Measurements from ENCODE around the gene ICAM2.

The ICAM2 gene

DNA sequence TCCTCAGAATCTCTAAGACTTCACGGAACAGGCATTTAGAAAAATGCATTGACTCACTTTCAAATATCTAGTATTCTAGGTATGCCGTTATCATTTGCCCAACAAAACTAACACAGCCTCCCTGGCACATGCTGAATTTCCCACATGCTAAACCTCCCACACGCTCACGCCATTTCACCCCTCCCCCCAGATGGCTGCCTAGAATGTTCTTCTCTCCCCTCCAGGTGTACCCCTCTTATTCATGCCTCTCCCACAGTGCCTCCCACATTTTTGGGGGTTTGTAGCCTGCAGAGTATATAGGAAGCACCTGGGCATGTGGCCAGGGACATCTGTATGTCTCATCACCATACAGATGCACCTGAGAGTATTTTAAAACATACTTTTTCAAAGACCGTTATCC is 38.2 kb upstream of the ICAM2 start:
- H3K4me2 ChIP-seq (ENCODE audit: low read length) = no peak overlapping the region
- H3K36me3 ChIP-seq (ENCODE audit: control insufficient read depth, insufficient read depth, low read length) = no peaks in the 10 kb centered on the region
- no peaks in the 10 kb centered on the region for H3K79me1 ChIP-seq (ENCODE audit: low read length)
- WGBS (ENCODE audit: extremely low coverage, insufficient coverage, low lambda C conversion rate) = no CpG with 5 or more reads among the region's 5 CpGs
- H3K9ac ChIP-seq (ENCODE audit: low read length) = no peak overlapping the region
- DNase-seq = no peak
- H3K27me3 ChIP-seq (ENCODE audit: insufficient read depth, low read length, poor library complexity) = no peaks in the 10 kb centered on the region
- no peak overlapping the region for H4K5ac ChIP-seq (ENCODE audit: low read length)
- H3K23ac ChIP-seq (ENCODE audit: low read length) = no peak overlapping the region
- H2BK5ac ChIP-seq (ENCODE audit: low read length) = no peak overlapping the region
- no peak overlapping the region for H2BK15ac ChIP-seq (replicated peaks; ENCODE audit: low read depth)
- H2BK120ac ChIP-seq (ENCODE audit: low read depth, low read length) = no peak overlapping the region
- H3K4me1 ChIP-seq (ENCODE audit: control insufficient read depth, low read depth, low read length) = peaks cover 9% of the 10 kb centered on the region
- H2AK5ac ChIP-seq (ENCODE audit: low read length) = no peak overlapping the region
- no peaks in the 10 kb centered on the region for H3K79me2 ChIP-seq (ENCODE audit: control insufficient read depth, insufficient read depth, low read length)
- H3K27ac ChIP-seq (ENCODE audit: low read depth, low read length) = no peak overlapping the region
- no peak overlapping the region for H3K56ac ChIP-seq (ENCODE audit: low read length)
- H3K4me3 ChIP-seq (ENCODE audit: low read length) = no peak overlapping the region
- H3K4ac ChIP-seq (ENCODE audit: low read depth, low read length) = no peak overlapping the region
- H3K18ac ChIP-seq (ENCODE audit: low read length) = no peak overlapping the region
- no peak overlapping the region for H4K8ac ChIP-seq (ENCODE audit: low read depth, low read length)

DNA sequence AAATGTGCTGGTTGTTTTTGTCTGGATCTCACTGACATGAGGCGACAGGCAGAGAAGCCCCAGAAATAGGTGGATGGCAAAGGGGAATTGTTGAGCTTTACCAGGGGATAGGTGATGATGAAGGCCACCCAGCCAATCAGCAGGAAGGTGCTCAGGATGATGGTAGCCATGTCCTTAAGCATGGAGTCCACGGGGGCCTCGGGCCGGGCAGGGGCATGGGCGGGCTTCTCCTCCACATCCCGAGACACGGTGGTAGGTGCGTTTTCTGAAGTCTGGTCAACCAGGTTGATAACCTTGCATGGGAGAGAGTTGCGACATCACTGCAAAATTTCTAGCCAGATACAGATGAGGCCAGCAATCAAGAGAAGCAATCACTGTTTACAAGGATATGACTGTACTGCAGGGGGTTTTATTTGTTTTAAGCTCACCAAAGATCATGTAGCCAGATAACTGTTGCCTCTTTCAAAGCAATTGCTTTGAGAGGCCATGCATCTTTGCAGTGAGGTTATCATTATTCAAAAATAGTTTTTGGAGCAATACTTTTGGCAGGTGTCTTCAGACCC is 37.3 kb upstream of the ICAM2 start:
- H3K4me2 ChIP-seq (ENCODE audit: low read length) = no peak overlapping the region
- no peak overlapping the region for H3K4me3 ChIP-seq (ENCODE audit: low read length)
- H2BK15ac ChIP-seq (replicated peaks; ENCODE audit: low read depth) = no peak overlapping the region
- H4K8ac ChIP-seq (ENCODE audit: low read depth, low read length) = no peak overlapping the region
- H3K4ac ChIP-seq (ENCODE audit: low read depth, low read length) = no peak overlapping the region
- no peak overlapping the region for H3K18ac ChIP-seq (ENCODE audit: low read length)
- no peak overlapping the region for H3K27ac ChIP-seq (ENCODE audit: low read depth, low read length)
- no peaks in the 10 kb centered on the region for H3K36me3 ChIP-seq (ENCODE audit: control insufficient read depth, insufficient read depth, low read length)
- WGBS (ENCODE audit: extremely low coverage, insufficient coverage, low lambda C conversion rate) = no CpG with 5 or more reads among the region's 9 CpGs
- no peak overlapping the region for H3K56ac ChIP-seq (ENCODE audit: low read length)
- H3K79me1 ChIP-seq (ENCODE audit: low read length) = no peaks in the 10 kb centered on the region
- no peak overlapping the region for H3K23ac ChIP-seq (ENCODE audit: low read length)
- no peaks in the 10 kb centered on the region for H3K79me2 ChIP-seq (ENCODE audit: control insufficient read depth, insufficient read depth, low read length)
- H3K27me3 ChIP-seq (ENCODE audit: insufficient read depth, low read length, poor library complexity) = no peaks in the 10 kb centered on the region
- H4K5ac ChIP-seq (ENCODE audit: low read length) = no peak overlapping the region
- no peak overlapping the region for H2AK5ac ChIP-seq (ENCODE audit: low read length)
- H3K4me1 ChIP-seq (ENCODE audit: control insufficient read depth, low read depth, low read length) = peaks cover 9% of the 10 kb centered on the region
- H2BK5ac ChIP-seq (ENCODE audit: low read length) = no peak overlapping the region
- H3K9ac ChIP-seq (ENCODE audit: low read length) = no peak overlapping the region
- DNase-seq = no peak
- no peak overlapping the region for H2BK120ac ChIP-seq (ENCODE audit: low read depth, low read length)

DNA sequence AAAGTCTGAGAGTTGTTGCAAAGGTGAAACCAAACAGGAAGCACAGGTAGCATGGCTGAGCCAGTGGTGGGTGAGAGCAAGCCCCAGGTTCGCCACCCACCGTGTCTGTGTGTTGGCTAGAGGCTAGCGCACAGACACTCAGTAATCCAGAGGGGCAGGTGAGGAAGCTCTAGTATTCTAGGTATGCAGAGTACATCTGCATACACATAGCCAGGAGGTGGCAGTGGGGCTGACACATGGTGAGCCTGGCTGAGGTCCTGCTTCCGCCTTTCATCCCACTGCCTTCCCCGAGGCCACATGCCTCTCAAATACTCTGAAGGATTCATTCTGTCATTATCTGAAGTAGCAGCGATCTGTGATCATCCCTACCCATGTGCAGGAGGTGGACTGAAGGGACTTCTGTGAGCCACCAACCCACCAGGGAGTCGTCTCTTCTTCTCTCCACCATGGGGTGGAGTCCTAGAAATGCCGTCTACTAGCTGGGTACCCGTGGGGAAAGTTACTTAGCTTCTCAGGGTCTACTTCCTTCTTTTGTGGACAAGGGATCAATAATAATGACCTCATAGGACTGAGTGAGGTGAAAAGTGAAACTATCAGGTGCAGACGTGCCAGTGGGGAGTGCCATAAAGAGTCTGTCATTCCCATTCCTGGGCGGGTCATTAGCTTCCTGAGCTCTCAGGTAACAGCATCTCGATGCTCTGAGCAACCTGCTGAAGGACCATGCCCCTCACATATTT is 36.0 kb upstream of the ICAM2 start:
- H3K9ac ChIP-seq (ENCODE audit: low read length) = no peak overlapping the region
- no peak overlapping the region for H2AK5ac ChIP-seq (ENCODE audit: low read length)
- H3K36me3 ChIP-seq (ENCODE audit: control insufficient read depth, insufficient read depth, low read length) = no peaks in the 10 kb centered on the region
- WGBS (ENCODE audit: extremely low coverage, insufficient coverage, low lambda C conversion rate) = no CpG with 5 or more reads among the region's 12 CpGs
- no peak overlapping the region for H3K23ac ChIP-seq (ENCODE audit: low read length)
- no peak overlapping the region for H3K4me3 ChIP-seq (ENCODE audit: low read length)
- peak; percentile 97 for DNase-seq
- H3K79me2 ChIP-seq (ENCODE audit: control insufficient read depth, insufficient read depth, low read length) = no peaks in the 10 kb centered on the region
- no peak overlapping the region for H3K4me2 ChIP-seq (ENCODE audit: low read length)
- H2BK5ac ChIP-seq (ENCODE audit: low read length) = no peak overlapping the region
- peak overlapping the region; percentile 36 for H3K27ac ChIP-seq (ENCODE audit: low read depth, low read length)
- H4K5ac ChIP-seq (ENCODE audit: low read length) = no peak overlapping the region
- H3K18ac ChIP-seq (ENCODE audit: low read length) = no peak overlapping the region
- H3K56ac ChIP-seq (ENCODE audit: low read length) = peak overlapping the region; percentile 15
- H3K4ac ChIP-seq (ENCODE audit: low read depth, low read length) = no peak overlapping the region
- H3K4me1 ChIP-seq (ENCODE audit: control insufficient read depth, low read depth, low read length) = peaks cover 9% of the 10 kb centered on the region
- no peak overlapping the region for H2BK120ac ChIP-seq (ENCODE audit: low read depth, low read length)
- no peak overlapping the region for H2BK15ac ChIP-seq (replicated peaks; ENCODE audit: low read depth)
- H3K79me1 ChIP-seq (ENCODE audit: low read length) = no peaks in the 10 kb centered on the region
- H4K8ac ChIP-seq (ENCODE audit: low read depth, low read length) = no peak overlapping the region
- no peaks in the 10 kb centered on the region for H3K27me3 ChIP-seq (ENCODE audit: insufficient read depth, low read length, poor library complexity)

DNA sequence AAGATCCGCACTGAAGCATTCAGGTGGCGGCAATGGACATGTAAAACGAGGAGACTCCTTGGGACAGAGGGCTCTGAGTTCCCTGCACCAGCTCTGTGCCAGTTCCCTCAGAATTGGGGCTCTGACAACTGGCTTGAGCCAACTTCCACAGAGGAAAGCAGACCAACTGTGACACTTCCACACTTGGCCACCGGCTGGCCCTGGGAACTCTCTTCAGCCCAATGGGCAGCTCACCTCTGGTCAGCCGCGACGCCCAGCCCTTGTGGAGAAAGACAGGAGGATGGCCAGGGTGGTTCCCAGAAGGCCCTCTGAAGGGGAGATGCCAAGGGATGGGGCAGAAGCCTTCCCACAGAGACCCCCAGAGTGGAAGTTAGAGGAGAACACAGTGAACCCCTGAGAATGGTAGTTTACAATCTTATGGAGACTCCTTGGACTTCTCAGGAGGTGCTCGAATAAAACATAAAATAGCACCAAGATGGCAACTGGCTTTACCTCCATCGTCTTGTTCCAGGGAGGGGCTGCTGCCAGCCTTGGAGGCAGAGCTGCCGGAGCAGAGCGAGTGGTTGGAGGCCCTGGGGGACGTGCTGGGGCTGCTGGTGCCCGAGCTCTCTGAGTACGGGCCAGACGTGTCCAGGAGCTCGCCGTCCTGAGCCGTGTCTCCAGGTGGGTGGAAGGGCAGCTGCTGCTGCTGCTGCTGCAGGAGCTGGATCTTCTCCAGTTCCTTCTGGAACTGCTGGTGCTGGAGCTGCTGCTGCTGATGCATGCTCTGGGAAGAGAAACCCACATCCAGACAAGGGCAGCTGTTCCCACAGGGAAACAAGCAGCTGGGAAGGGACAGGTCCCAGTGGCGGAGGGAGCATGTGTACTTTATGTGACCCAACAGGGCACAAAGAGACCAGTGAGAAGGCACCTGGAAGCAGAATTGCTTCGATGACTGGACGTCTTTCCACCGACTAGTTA is 35.0 kb upstream of the ICAM2 start:
- WGBS (ENCODE audit: extremely low coverage, insufficient coverage, low lambda C conversion rate) = no CpG with 5 or more reads among the region's 22 CpGs
- peak overlapping the region; percentile 15 for H3K18ac ChIP-seq (ENCODE audit: low read length)
- no peak overlapping the region for H4K5ac ChIP-seq (ENCODE audit: low read length)
- H2BK5ac ChIP-seq (ENCODE audit: low read length) = peak overlapping the region; percentile 81
- no peak for DNase-seq
- no peak overlapping the region for H2BK15ac ChIP-seq (replicated peaks; ENCODE audit: low read depth)
- H3K4me3 ChIP-seq (ENCODE audit: low read length) = no peak overlapping the region
- H3K4ac ChIP-seq (ENCODE audit: low read depth, low read length) = peak overlapping the region; percentile 6
- H3K79me2 ChIP-seq (ENCODE audit: control insufficient read depth, insufficient read depth, low read length) = no peaks in the 10 kb centered on the region
- H2AK5ac ChIP-seq (ENCODE audit: low read length) = peak overlapping the region; percentile 25
- H3K4me1 ChIP-seq (ENCODE audit: control insufficient read depth, low read depth, low read length) = peaks cover 9% of the 10 kb centered on the region
- H3K56ac ChIP-seq (ENCODE audit: low read length) = peak overlapping the region; percentile 76
- H3K79me1 ChIP-seq (ENCODE audit: low read length) = no peaks in the 10 kb centered on the region
- peak overlapping the region; percentile 36 for H3K27ac ChIP-seq (ENCODE audit: low read depth, low read length)
- H4K8ac ChIP-seq (ENCODE audit: low read depth, low read length) = no peak overlapping the region
- H3K23ac ChIP-seq (ENCODE audit: low read length) = no peak overlapping the region
- H3K27me3 ChIP-seq (ENCODE audit: insufficient read depth, low read length, poor library complexity) = no peaks in the 10 kb centered on the region
- no peak overlapping the region for H3K4me2 ChIP-seq (ENCODE audit: low read length)
- no peak overlapping the region for H3K9ac ChIP-seq (ENCODE audit: low read length)
- H2BK120ac ChIP-seq (ENCODE audit: low read depth, low read length) = no peak overlapping the region
- H3K36me3 ChIP-seq (ENCODE audit: control insufficient read depth, insufficient read depth, low read length) = no peaks in the 10 kb centered on the region

DNA sequence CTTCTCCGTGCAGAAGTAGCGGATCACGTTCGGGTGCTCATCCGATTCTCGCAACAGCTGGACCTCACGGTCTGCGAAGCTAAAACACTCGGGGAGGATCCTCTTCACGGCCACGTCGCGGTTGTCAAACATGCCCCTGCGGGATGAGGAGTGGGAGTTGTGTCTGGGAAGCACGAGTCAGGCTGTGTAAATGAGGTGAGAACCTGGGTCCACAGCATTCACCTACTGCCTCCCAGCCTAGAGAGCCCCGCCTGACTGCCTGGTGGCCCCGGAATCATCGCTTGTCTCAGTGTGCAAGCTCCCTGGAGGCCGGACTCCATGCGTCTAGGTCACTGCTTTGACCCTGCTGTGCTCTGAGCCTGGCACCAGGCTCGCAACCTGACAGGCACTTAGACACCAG is 33.9 kb upstream of the ICAM2 start:
- H3K23ac ChIP-seq (ENCODE audit: low read length) = no peak overlapping the region
- no peak overlapping the region for H2BK15ac ChIP-seq (replicated peaks; ENCODE audit: low read depth)
- H3K4me1 ChIP-seq (ENCODE audit: control insufficient read depth, low read depth, low read length) = peaks cover 9% of the 10 kb centered on the region
- H3K56ac ChIP-seq (ENCODE audit: low read length) = peak overlapping the region; percentile 11
- no peaks in the 10 kb centered on the region for H3K79me2 ChIP-seq (ENCODE audit: control insufficient read depth, insufficient read depth, low read length)
- H3K4ac ChIP-seq (ENCODE audit: low read depth, low read length) = no peak overlapping the region
- H3K27ac ChIP-seq (ENCODE audit: low read depth, low read length) = no peak overlapping the region
- DNase-seq = no peak
- no peak overlapping the region for H3K18ac ChIP-seq (ENCODE audit: low read length)
- WGBS (ENCODE audit: extremely low coverage, insufficient coverage, low lambda C conversion rate) = no CpG with 5 or more reads among the region's 21 CpGs
- H3K27me3 ChIP-seq (ENCODE audit: insufficient read depth, low read length, poor library complexity) = no peaks in the 10 kb centered on the region
- no peaks in the 10 kb centered on the region for H3K36me3 ChIP-seq (ENCODE audit: control insufficient read depth, insufficient read depth, low read length)
- no peak overlapping the region for H4K5ac ChIP-seq (ENCODE audit: low read length)
- H3K4me2 ChIP-seq (ENCODE audit: low read length) = no peak overlapping the region
- no peak overlapping the region for H3K4me3 ChIP-seq (ENCODE audit: low read length)
- no peak overlapping the region for H2BK120ac ChIP-seq (ENCODE audit: low read depth, low read length)
- no peak overlapping the region for H2AK5ac ChIP-seq (ENCODE audit: low read length)
- no peak overlapping the region for H4K8ac ChIP-seq (ENCODE audit: low read depth, low read length)
- no peak overlapping the region for H2BK5ac ChIP-seq (ENCODE audit: low read length)
- no peaks in the 10 kb centered on the region for H3K79me1 ChIP-seq (ENCODE audit: low read length)
- H3K9ac ChIP-seq (ENCODE audit: low read length) = no peak overlapping the region

Data from mesendoderm (in vitro differentiated cells).